HS-5 (cell line): ENCODE results near the gene PGLYRP1.
A peak's percentile ranks its signal among the peaks of the same experiment; 100 is the strongest.

Source experiments
- DNase-seq: peaks from one replicate; pipeline ENCODE4 v3.0.0-alpha.2; 2012; ENCODE audit warnings: low read depth

PGLYRP1 gene

DNA sequence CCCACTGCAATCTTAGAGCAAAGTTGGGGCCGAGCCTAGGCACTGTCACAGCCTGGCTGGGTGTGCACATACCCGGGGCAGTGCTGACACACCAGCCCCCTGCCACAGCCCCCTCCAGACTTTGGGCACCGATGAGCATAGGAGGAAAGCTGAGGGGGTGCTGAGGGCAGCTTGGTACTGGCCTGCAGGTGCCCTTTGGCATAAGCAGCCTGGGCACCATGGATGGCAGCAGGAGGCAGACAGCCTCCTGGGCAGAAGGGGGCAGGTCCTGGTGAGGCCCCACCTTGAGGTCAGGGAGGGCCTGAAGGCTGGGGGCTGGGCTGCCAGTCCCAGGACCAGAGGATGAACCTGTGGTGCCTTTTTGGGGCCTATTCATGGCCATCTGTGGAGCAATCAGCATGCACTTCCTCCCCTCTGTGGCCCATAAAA lies 9.8 kb upstream of the PGLYRP1 start:
- no peak for DNase-seq

- DNase-seq, result no peak
Observed at GRCh38 chr19:46031781-46032596, 9.1 kb upstream of the PGLYRP1 start.

GRCh38 chr19:46030812-46031550 lies 8.1 kb upstream of the PGLYRP1 start:
- no peak for DNase-seq

- DNase-seq, result no peak
Observed at GRCh38 chr19:46025835-46026234, 3.0 kb upstream of the PGLYRP1 start.

DNA sequence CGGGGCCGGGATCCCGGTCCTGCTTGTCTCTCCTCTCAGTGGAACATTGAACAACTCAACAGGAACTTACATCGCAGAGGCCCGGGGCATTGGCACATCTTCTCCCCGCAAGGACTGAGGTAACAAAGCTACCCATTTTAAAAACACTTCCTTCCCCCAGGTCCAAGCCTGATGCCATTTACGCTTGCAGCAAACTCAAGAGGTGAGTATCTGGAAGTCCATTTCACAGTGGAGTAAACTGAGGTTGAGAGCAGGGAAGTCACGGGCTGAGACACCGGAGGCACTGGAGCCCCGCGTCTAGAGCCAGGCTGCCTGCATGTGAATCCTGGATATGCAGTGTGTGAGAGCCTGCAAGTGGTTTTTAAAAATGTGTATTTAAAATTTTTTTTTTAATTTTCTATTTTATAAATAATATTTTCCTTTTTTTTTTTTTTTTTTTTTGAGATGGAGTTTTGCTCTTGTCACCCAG lies 492 bp upstream of the PGLYRP1 start:
- no peak for DNase-seq

DNA sequence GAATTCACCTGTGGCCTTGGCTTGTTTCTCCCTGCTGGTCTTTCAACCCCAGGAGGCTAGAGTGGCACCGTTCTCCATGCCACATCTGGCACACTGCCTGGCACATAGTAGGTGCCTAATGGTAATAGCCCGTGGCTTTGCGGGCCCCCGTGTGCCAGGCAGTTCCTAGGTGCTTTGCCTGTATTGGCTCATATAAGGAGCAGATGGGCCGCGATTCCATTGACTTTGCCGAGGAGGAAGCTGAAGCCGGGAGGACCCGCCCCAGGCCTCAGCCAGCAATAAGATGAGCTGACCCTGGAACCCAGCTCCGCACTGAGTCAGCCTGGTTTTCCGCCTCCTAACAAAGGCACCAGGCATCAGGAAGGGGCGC lies 807 bp downstream of the PGLYRP1 start:
- DNase-seq, result no peak

- no peak for DNase-seq
Observed at GRCh38 chr19:46021531-46022041, 1.3 kb downstream of the PGLYRP1 start.

DNA sequence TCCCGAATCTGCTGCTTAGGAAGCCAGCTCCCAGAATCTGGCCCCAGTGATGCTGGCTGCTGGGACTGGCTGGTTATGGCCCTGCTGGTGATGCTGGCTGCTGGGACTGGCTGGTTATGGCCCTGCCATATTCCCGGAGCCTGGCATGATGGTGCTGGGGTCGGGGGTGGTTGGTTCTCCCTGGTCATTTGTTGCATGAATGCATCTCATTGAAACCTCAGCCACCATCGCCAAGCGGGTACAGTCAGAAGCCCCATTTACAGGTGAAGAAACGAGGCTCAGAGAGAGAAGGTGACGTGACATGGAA lies 2.1 kb downstream of the PGLYRP1 start:
- DNase-seq, result no peak

- no peak for DNase-seq
Observed at GRCh38 chr19:46019270-46019669, 3.6 kb downstream of the PGLYRP1 start.

DNA sequence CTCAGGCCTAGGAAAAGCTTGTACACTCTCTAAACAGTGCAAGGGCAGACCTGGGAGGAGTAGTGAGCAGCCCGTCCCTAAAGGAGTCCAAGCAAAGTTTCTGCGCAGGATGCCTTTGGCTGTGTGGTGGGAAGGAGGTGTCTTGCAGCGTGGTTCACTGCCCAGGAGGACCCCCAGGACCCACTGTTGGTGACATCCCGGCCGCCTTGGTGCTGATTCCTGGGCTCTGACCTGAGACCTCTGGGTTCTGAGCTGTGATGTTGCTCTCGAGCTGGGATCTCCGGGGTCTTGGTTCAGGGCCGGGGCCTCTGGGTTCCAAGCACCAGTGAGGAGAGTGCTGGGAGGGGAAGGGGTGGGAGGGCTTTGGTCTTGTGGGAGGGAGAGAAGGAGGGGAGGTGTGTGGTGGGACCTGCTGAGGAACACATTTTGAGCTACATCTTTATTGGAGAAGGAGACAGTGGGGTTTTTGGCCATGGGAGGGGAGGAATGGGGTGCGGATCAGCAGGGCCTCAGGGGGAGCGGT lies 4.1 kb downstream of the PGLYRP1 start:
- DNase-seq, result no peak

DNA sequence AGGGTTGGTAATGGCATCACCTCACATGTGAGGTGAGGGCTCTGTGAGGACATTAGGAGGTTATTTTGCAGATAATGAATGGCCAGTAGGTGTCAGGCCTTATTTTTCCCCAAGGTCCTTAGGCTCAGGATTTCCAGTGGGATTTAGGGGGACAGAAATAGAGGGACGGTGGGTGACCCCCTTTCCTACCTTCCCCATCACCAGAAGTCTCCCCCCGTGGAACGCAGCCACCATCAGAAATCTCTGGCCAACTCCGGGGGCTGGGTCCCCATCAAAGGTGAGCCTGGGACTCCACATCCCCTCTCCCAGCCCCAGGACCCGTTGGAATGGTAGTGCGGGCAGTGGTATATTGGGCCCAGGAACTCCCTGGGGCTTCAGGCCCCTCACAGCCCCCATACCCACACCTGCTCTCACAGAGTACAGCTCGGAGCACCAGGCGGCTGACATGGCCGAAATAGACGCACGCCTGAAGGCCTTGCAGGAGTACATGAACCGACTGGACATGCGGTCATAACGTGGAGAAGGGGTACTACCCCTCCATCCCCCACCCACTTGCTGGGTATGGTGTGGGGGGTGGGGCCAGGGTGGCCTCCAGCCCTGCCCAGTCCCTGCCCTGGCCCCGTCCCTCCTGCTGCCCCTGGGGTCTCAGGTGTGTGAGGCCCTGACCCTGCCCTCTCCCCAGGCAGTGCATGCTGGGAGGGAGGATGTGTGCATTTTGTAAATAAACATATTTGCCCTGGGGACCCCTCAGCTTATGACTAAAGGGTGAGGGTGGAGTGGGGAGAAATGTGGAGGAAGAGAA lies 4.8 kb downstream of the PGLYRP1 start:
- no peak for DNase-seq

- no peak for DNase-seq
Observed at GRCh38 chr19:46017095-46017429, 5.8 kb downstream of the PGLYRP1 start.

DNA sequence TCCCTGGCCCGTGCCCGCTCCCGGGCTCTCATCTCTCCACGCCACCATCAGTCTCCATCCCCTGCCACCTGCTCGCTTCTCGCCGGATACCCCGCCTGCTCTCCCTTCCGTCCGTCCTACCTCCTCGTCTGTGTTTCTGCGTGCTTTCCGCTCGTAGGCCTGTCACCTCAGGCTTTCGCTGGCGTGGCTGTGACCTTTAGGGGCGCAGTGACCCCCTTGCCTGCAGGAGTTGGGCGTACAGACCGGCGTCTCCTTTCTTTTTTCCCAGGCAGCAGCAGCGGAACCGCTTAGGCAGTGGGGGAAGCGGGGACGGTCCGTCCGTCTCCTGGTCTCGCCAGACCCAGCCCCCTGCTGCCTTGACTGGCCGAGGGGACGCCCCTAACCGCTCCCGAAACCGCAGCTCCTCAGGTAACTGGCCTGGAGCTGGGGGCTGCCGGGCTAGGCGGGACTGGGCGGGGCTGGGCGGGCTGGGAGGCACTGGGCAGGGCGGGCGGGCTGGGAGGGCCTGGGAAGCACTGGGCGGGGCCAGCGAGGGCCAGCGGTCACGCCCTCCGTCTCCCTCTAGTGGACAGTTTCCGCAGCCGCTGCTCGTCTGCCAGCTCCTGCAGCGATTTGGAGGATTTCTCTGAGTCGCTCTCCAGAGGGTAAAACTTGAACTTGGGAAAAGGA lies 6.3 kb downstream of the PGLYRP1 start:
- peak; percentile 35 for DNase-seq

DNA sequence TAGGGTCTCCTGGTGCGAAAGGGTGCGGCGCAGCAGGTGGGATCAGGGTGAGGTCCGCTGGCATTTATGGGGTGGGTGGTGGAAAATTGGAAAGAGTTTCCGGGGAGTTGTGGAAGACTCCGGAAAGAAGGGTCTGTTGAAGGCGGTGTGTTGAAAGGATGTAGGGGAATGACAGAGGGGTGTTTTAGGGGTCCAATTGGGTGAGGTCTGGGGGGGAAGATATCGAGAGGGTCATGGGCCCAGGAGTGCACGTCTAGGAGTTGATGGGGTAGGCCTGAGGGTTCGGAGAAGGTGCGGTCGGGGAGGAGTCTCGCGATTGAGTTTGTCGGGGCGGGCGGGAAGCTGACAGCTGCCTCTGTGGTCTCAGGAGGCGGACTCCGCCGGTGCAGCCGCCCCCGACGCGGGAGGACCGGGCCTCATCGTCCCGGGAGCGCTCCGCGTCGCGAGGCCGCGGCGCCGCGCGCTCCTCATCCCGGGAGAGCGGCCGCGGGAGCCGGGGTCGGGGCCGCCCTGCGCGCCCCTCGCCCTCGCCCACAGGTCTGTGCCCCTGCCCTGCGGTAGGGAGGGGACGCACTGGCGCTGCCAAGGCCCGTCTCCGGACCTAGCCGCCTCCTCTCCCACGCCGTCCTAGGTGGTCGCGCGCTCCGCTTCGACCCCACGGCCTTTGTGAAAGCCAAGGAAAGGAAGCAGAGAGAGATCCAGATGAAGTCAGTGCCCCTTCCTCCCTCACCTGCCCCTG lies 7.0 kb downstream of the PGLYRP1 start:
- DNase-seq, result no peak

GRCh38 chr19:46014941-46015686 lies 7.7 kb downstream of the PGLYRP1 start:
- DNase-seq, result no peak

GRCh38 chr19:46014534-46014933 lies 8.3 kb downstream of the PGLYRP1 start:
- no peak for DNase-seq

- peak; percentile 20 for DNase-seq
Observed at GRCh38 chr19:46009530-46010510, 13.0 kb downstream of the PGLYRP1 start.

DNA sequence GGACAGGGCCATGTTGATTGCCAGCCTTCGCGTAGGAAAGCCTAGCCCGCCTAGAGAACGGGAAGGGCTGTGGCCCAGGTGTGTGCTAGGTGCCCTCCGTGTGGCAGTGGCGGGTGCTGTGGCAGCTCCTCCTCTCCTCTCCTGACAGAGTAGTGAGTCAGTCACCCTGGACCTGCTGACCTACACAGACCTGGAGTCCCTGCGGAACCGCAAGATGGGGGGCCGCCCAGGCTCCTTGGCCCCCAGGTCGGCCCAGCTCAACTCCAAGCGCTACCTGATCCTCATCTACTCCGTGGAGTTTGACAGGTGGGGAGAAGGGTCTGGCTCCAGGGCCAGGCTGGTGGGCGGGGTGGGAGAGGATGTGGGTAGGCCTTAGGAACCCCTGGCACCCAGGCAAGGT lies 16.4 kb downstream of the PGLYRP1 start:
- DNase-seq, result no peak

- no peak for DNase-seq
Observed at GRCh38 chr19:46002678-46003275, 20.1 kb downstream of the PGLYRP1 start.
